Skeletal muscle satellite cell (primary cell): Measurements from ENCODE around the gene KPNA3.

Experiments used
- H3K27me3 ChIP-seq: 2 replicates; pipeline ENCODE4 v1.7.0; 2013; ENCODE audit warnings: low read length; ENCODE audit not compliant: control insufficient read depth, insufficient read depth
- H3K36me3 ChIP-seq: 2 replicates; pipeline ENCODE4 v1.7.0; 2013; ENCODE audit warnings: mild to moderate bottlenecking, control low read depth, low read length; ENCODE audit not compliant: insufficient read depth
- H3K4me1 ChIP-seq: 2 replicates; pipeline ENCODE4 v1.7.0; 2013; ENCODE audit warnings: low read length; ENCODE audit not compliant: control insufficient read depth, insufficient read depth
- H3K4me2 ChIP-seq: 2 replicates; pipeline ENCODE4 v1.7.0; 2013; ENCODE audit warnings: mild to moderate bottlenecking, low read length
- H3K4me3 ChIP-seq: 2 replicates; pipeline ENCODE4 v1.7.0; 2013; ENCODE audit warnings: low read length
- H3K9ac ChIP-seq: 2 replicates; pipeline ENCODE4 v1.7.0; 2013; ENCODE audit warnings: mild to moderate bottlenecking, low read depth, low read length, moderate library complexity
- H3K9me3 ChIP-seq: replicated peaks from 2 replicates; pipeline ENCODE4 v1.7.0; 2013; ENCODE audit warnings: mild to moderate bottlenecking, control low read depth, low read length

The KPNA3 gene

GRCh38 chr13:49693191-49693733 is 99.2 kb downstream of the KPNA3 start:
- Histone ChIP-seq H3K4me1 (peaks cover 16% of the 10 kb centered on the region), H3K27me3 (no peaks in the 10 kb centered on the region), H3K9me3 (no peaks in the 10 kb centered on the region), H3K4me2 (no peak overlapping the region), H3K9ac (no peak overlapping the region), H3K36me3 (peaks cover 9% of the 10 kb centered on the region), H3K4me3 (no peak overlapping the region)

- Histone ChIP-seq H3K27me3 (no peaks in the 10 kb centered on the region), H3K4me1 (peaks cover 16% of the 10 kb centered on the region), H3K9me3 (no peaks in the 10 kb centered on the region), H3K36me3 (peaks cover 10% of the 10 kb centered on the region), H3K4me3 (peak within 1 kb of the TSS; percentile 72), H3K4me2 (peak within 1 kb of the TSS; percentile 88), H3K9ac (peak within 1 kb of the TSS; percentile 81)
These were observed 101.3 kb downstream of the KPNA3 start, which contains the start of gene EBPL for GRCh38 chr13:49690995-49691784. EBPL (minus strand) TSS chr13:49691486; CDS start chr13:49691424, 62 bp downstream.

- peak overlapping the region; percentile 88 for H3K4me2 ChIP-seq
- H3K4me1 ChIP-seq: peaks cover 16% of the 10 kb centered on the region
- peak overlapping the region; percentile 81 for H3K9ac ChIP-seq
These were observed 102.1 kb downstream of the KPNA3 start for GRCh38 chr13:49690133-49690994.

GRCh38 chr13:49683489-49683888 is 109.0 kb downstream of the KPNA3 start:
- peaks cover 7% of the 10 kb centered on the region for H3K4me1 ChIP-seq
- H3K27me3 ChIP-seq: no peaks in the 10 kb centered on the region
- no peak overlapping the region for H3K4me3 ChIP-seq
- H3K36me3 ChIP-seq: peaks cover 6% of the 10 kb centered on the region
- H3K9ac ChIP-seq: no peak overlapping the region
- no peak overlapping the region for H3K4me2 ChIP-seq
- no peaks in the 10 kb centered on the region for H3K9me3 ChIP-seq

More at GRCh38 chr13:49690133-49690994, 102.1 kb downstream of the KPNA3 start:
- Histone ChIP-seq H3K27me3 (no peaks in the 10 kb centered on the region), H3K9me3 (no peaks in the 10 kb centered on the region), H3K36me3 (peaks cover 6% of the 10 kb centered on the region), H3K4me3 (peak overlapping the region; percentile 72)

- no peaks in the 10 kb centered on the region for H3K27me3 ChIP-seq
- no peak overlapping the region for H3K4me2 ChIP-seq
- peaks cover 7% of the 10 kb centered on the region for H3K4me1 ChIP-seq
- H3K9ac ChIP-seq: no peak overlapping the region
- H3K9me3 ChIP-seq: no peaks in the 10 kb centered on the region
- no peak overlapping the region for H3K4me3 ChIP-seq
- peaks cover 1% of the 10 kb centered on the region for H3K36me3 ChIP-seq
These were observed 110.5 kb downstream of the KPNA3 start for GRCh38 chr13:49681842-49682435.

- no peak overlapping the region for H3K9ac ChIP-seq
- no peak overlapping the region for H3K4me2 ChIP-seq
- H3K27me3 ChIP-seq: no peaks in the 10 kb centered on the region
- H3K4me3 ChIP-seq: no peak overlapping the region
- peaks cover 7% of the 10 kb centered on the region for H3K4me1 ChIP-seq
- H3K9me3 ChIP-seq: no peaks in the 10 kb centered on the region
- peaks cover 7% of the 10 kb centered on the region for H3K36me3 ChIP-seq
These were observed 113.2 kb downstream of the KPNA3 start for GRCh38 chr13:49679246-49679645.

GRCh38 chr13:49678191-49678914 is 114.1 kb downstream of the KPNA3 start:
- Histone ChIP-seq H3K9ac (no peak overlapping the region), H3K9me3 (no peaks in the 10 kb centered on the region), H3K4me2 (no peak overlapping the region), H3K36me3 (peaks cover 7% of the 10 kb centered on the region), H3K4me1 (peaks cover 7% of the 10 kb centered on the region), H3K4me3 (no peak overlapping the region), H3K27me3 (no peaks in the 10 kb centered on the region)

GRCh38 chr13:49676581-49677298 is 115.7 kb downstream of the KPNA3 start:
- H3K9me3 ChIP-seq: no peaks in the 10 kb centered on the region
- H3K36me3 ChIP-seq: peaks cover 7% of the 10 kb centered on the region
- H3K9ac ChIP-seq: no peak overlapping the region
- H3K4me3 ChIP-seq: no peak overlapping the region
- H3K4me2 ChIP-seq: no peak overlapping the region
- H3K27me3 ChIP-seq: no peaks in the 10 kb centered on the region
- H3K4me1 ChIP-seq: peaks cover 3% of the 10 kb centered on the region

- H3K4me1 ChIP-seq: peaks cover 10% of the 10 kb centered on the region
- no peaks in the 10 kb centered on the region for H3K9me3 ChIP-seq
- H3K27me3 ChIP-seq: no peaks in the 10 kb centered on the region
- peaks cover 20% of the 10 kb centered on the region for H3K36me3 ChIP-seq
- H3K4me2 ChIP-seq: no peak overlapping the region
- no peak overlapping the region for H3K4me3 ChIP-seq
- H3K9ac ChIP-seq: no peak overlapping the region
These were observed 121.7 kb downstream of the KPNA3 start for GRCh38 chr13:49670828-49671227.

- peaks cover 10% of the 10 kb centered on the region for H3K4me1 ChIP-seq
- no peaks in the 10 kb centered on the region for H3K27me3 ChIP-seq
- H3K9me3 ChIP-seq: no peaks in the 10 kb centered on the region
- H3K4me2 ChIP-seq: no peak overlapping the region
- H3K9ac ChIP-seq: no peak overlapping the region
- no peak overlapping the region for H3K4me3 ChIP-seq
- H3K36me3 ChIP-seq: peaks cover 19% of the 10 kb centered on the region
These were observed 122.7 kb downstream of the KPNA3 start for GRCh38 chr13:49669735-49670309.
